Neural crest cell (in vitro differentiated cells): ENCODE results near the gene VWCE. TPM values are rescaled to one million over a fixed set of nuclear protein-coding genes. Genes with fewer than 3 reads are reported as not detected.

ENCODE experiments used
- DNase-seq: peaks from one replicate; pipeline ENCODE4 v3.0.0; 2021; ENCODE audit warnings: low read depth, mixed read lengths, low spot score
- H3K27ac Mint-ChIP-seq: one replicate; pipeline ENCODE4 v1.8.0; 2021; ENCODE audit warnings: mild to moderate bottlenecking, mixed read lengths; ENCODE audit not compliant: unreplicated experiment
- H3K27me3 Mint-ChIP-seq: 2 replicates; pipeline ENCODE4 v1.8.0; 2021; ENCODE audit warnings: low read depth, mild to moderate bottlenecking, mixed read lengths
- H3K36me3 Mint-ChIP-seq: 2 replicates; pipeline ENCODE4 v1.8.0; 2021; ENCODE audit warnings: low read depth, mild to moderate bottlenecking, mixed read lengths
- H3K4me1 Mint-ChIP-seq: 2 replicates; pipeline ENCODE4 v1.8.0; 2021; ENCODE audit warnings: mixed read lengths
- H3K4me3 Mint-ChIP-seq: one replicate; pipeline ENCODE4 v1.8.0; 2021; ENCODE audit warnings: mild to moderate bottlenecking, mixed read lengths
- H3K9me3 Mint-ChIP-seq: 2 replicates; pipeline ENCODE4 v1.8.0; 2021; ENCODE audit warnings: mixed read lengths
- CTCF ChIP-seq: fragments of 200-600 bp; sonication (generic); conservative IDR thresholded peaks from 2 replicates; pipeline ENCODE4 v1.5.0; 2021; ENCODE audit warnings: antibody characterized with exemption, mild to moderate bottlenecking
- total RNA-seq: library from RNA; stranded (reverse); gene quantifications from 2 replicates; pipeline ENCODE4 v1.2.1, GENCODE V29; 2021

VWCE gene
- total RNA-seq, 1 donor from 2014 or later = 42.0 TPM

GRCh38 chr11:61307354-61307753, 12.2 kb upstream of the VWCE start:
- Mint-ChIP-seq H3K27ac (no peak overlapping the region), H3K9me3 (no peaks in the 10 kb centered on the region), H3K36me3 (peaks cover 4% of the 10 kb centered on the region), H3K4me3 (no peak overlapping the region), H3K4me1 (no peaks in the 10 kb centered on the region), H3K27me3 (no peaks in the 10 kb centered on the region)
- no peak for DNase-seq
- no peak for TF ChIP-seq CTCF

DNA sequence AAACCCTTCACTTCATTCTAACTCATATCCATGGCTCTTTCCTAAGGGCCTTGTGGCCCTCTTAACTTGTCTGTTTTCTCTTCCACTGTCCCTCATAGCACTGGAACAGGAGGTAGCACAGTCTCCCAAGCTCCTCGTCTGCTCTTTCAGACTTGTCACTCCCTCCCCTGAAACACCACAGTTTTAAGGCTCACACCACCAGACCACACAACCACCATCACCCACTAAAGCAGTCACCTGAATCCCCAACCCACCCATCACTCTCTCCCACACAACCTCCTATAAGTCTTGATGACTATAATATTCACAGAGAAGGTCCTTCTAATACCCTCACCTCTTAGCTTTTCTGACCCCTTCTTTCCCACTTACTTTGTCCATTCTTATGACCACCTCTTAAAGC, 11.1 kb upstream of the VWCE start:
- no peaks in the 10 kb centered on the region for H3K27me3 Mint-ChIP-seq
- H3K9me3 Mint-ChIP-seq = no peaks in the 10 kb centered on the region
- no peak overlapping the region for H3K27ac Mint-ChIP-seq
- H3K4me1 Mint-ChIP-seq = no peaks in the 10 kb centered on the region
- H3K36me3 Mint-ChIP-seq = peaks cover 8% of the 10 kb centered on the region
- DNase-seq = no peak
- no peak overlapping the region for H3K4me3 Mint-ChIP-seq
- no peak for TF ChIP-seq CTCF

GRCh38 chr11:61305417-61305816, 10.3 kb upstream of the VWCE start:
- H3K27ac Mint-ChIP-seq = no peak overlapping the region
- H3K9me3 Mint-ChIP-seq = no peaks in the 10 kb centered on the region
- H3K4me3 Mint-ChIP-seq = no peak overlapping the region
- peaks cover 12% of the 10 kb centered on the region for H3K36me3 Mint-ChIP-seq
- H3K27me3 Mint-ChIP-seq = no peaks in the 10 kb centered on the region
- TF ChIP-seq CTCF = no peak
- no peaks in the 10 kb centered on the region for H3K4me1 Mint-ChIP-seq
- no peak for DNase-seq

GRCh38 chr11:61303725-61304124, 8.6 kb upstream of the VWCE start:
- DNase-seq = no peak
- H3K4me1 Mint-ChIP-seq = peaks cover 10% of the 10 kb centered on the region
- no peak overlapping the region for H3K4me3 Mint-ChIP-seq
- no peaks in the 10 kb centered on the region for H3K9me3 Mint-ChIP-seq
- H3K36me3 Mint-ChIP-seq = peaks cover 20% of the 10 kb centered on the region
- no peaks in the 10 kb centered on the region for H3K27me3 Mint-ChIP-seq
- H3K27ac Mint-ChIP-seq = no peak overlapping the region
- TF ChIP-seq CTCF = no peak

DNA sequence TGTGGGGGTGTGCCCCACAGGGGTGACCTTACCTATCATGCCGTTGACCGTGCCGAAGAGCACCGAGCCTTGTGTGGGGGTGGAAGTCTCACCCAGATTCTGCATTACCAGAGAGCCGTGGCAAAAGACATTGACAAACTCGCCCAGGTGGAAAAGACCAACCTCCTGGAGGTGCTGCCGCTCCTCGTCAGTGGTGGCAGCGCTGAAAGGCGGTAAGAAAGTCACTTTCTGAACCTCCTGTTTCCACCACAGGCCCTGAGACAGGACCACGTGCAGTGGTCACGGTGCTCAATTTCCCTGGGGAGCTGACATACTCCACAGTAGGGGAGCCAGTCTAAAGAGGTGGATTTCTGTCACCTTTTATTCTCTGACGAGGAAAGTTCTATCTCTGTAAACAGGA, 7.4 kb upstream of the VWCE start:
- no peak overlapping the region for H3K4me3 Mint-ChIP-seq
- no peaks in the 10 kb centered on the region for H3K9me3 Mint-ChIP-seq
- peaks cover 27% of the 10 kb centered on the region for H3K36me3 Mint-ChIP-seq

More for the DNA sequence above, 7.4 kb upstream of the VWCE start:
- no peak for DNase-seq
- Mint-ChIP-seq H3K27me3 (no peaks in the 10 kb centered on the region), H3K4me1 (peaks cover 22% of the 10 kb centered on the region), H3K27ac (no peak overlapping the region)
- TF ChIP-seq CTCF = no peak
